ENCODE data around the gene SYP.

- TF ChIP-seq, protein P1, sequence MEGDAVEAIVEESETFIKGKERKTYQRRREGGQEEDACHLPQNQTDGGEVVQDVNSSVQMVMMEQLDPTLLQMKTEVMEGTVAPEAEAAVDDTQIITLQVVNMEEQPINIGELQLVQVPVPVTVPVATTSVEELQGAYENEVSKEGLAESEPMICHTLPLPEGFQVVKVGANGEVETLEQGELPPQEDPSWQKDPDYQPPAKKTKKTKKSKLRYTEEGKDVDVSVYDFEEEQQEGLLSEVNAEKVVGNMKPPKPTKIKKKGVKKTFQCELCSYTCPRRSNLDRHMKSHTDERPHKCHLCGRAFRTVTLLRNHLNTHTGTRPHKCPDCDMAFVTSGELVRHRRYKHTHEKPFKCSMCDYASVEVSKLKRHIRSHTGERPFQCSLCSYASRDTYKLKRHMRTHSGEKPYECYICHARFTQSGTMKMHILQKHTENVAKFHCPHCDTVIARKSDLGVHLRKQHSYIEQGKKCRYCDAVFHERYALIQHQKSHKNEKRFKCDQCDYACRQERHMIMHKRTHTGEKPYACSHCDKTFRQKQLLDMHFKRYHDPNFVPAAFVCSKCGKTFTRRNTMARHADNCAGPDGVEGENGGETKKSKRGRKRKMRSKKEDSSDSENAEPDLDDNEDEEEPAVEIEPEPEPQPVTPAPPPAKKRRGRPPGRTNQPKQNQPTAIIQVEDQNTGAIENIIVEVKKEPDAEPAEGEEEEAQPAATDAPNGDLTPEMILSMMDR (IDR thresholded peaks at IDR 0.05): peak in 1 of 3 donors; percentile 9
- no peak for TF ChIP-seq POLR2A (IDR thresholded peaks at IDR 0.05)
These were observed 33.8 kb downstream of the SYP start for GRCh38 chrX:49165901-49166881.

Data from ovary (tissue), 3 donors.